DND-41 (cell line): ENCODE results near the gene TMEM94.
"Not testable (repeated sequence)": the region's sequence is repeated elsewhere in the genome, so short reads cannot be mapped to it uniquely, and the experiment has no call there.

Experiments
- ATAC-seq: fragments of 200-7000 bp; cut with Tn5 transposase; 3 replicates; pipeline ENCODE4 v1.9.1; 2021; ENCODE audit warnings: low read depth; ENCODE audit not compliant: insufficient read depth
- DNase-seq: peaks from one replicate; pipeline ENCODE4 v3.0.0-alpha.2; 2020
- H2AFZ ChIP-seq: 2 replicates; pipeline ENCODE4 v1.6.0; 2012; ENCODE audit warnings: low read depth, low read length
- H3K27ac ChIP-seq: 2 replicates; pipeline ENCODE4 v1.5.1; 2012; ENCODE audit warnings: low read length, inconsistent platforms
- H3K27me3 ChIP-seq: fragments of 200-600 bp; sonication (generic); 2 replicates; pipeline ENCODE4 v1.6.0; 2012; ENCODE audit warnings: low read length, mild to moderate bottlenecking, inconsistent platforms; ENCODE audit not compliant: insufficient read depth, poor library complexity
- H3K36me3 ChIP-seq: 2 replicates; pipeline ENCODE4 v1.5.1; 2012; ENCODE audit warnings: low read length, inconsistent platforms; ENCODE audit not compliant: insufficient read depth
- H3K4me1 ChIP-seq: 2 replicates; pipeline ENCODE4 v1.5.1; 2012; ENCODE audit warnings: mild to moderate bottlenecking, low read length; ENCODE audit not compliant: insufficient read depth
- H3K4me2 ChIP-seq: 2 replicates; pipeline ENCODE4 v1.6.0; 2012; ENCODE audit warnings: mild to moderate bottlenecking, moderate library complexity, low read length, inconsistent platforms; ENCODE audit not compliant: insufficient read depth
- H3K4me3 ChIP-seq, 2 experiments: fragments of 200-600 bp in 1 of 2; shearing (Covaris generic) in 1 of 2; 2 replicates each; pipeline ENCODE4 v1.5.1; 2012 to 2016; ENCODE audit warnings: inconsistent platforms in 2 of 2, low read length in 2 of 2, mild to moderate bottlenecking in 2 of 2, low read depth in 1 of 2, moderate library complexity in 1 of 2
- H3K79me2 ChIP-seq: 2 replicates; pipeline ENCODE4 v1.6.0; 2012; ENCODE audit warnings: low read length, inconsistent platforms; ENCODE audit not compliant: insufficient read depth
- H3K9ac ChIP-seq: 2 replicates; pipeline ENCODE4 v1.6.0; 2012; ENCODE audit warnings: low read depth, mild to moderate bottlenecking, inconsistent platforms, low read length, moderate library complexity
- H3K9me3 ChIP-seq: 2 replicates; pipeline ENCODE4 v1.5.1; 2012; ENCODE audit warnings: low read length, moderate library complexity, mild to moderate bottlenecking, inconsistent platforms; ENCODE audit not compliant: insufficient read depth, severe bottlenecking
- H4K20me1 ChIP-seq: 2 replicates; pipeline ENCODE4 v1.6.0; 2012; ENCODE audit warnings: low read length; ENCODE audit not compliant: insufficient read depth
- EZH2 ChIP-seq: IDR thresholded peaks from 3 replicates; pipeline ENCODE4 v1.6.1; 2012; ENCODE audit warnings: borderline replicate concordance, low read depth, mild to moderate bottlenecking, moderate library complexity, low read length, inconsistent platforms; ENCODE audit not compliant: severe bottlenecking
- TF ChIP-seq, protein P1 (sequence below): IDR thresholded peaks from 2 replicates; pipeline ENCODE4 v1.5.1; 2012; ENCODE audit warnings: borderline replicate concordance, low read length, moderate library complexity, mild to moderate bottlenecking; ENCODE audit not compliant: poor library complexity, severe bottlenecking; ENCODE audit errors: extremely low read depth

The TMEM94 gene

DNA sequence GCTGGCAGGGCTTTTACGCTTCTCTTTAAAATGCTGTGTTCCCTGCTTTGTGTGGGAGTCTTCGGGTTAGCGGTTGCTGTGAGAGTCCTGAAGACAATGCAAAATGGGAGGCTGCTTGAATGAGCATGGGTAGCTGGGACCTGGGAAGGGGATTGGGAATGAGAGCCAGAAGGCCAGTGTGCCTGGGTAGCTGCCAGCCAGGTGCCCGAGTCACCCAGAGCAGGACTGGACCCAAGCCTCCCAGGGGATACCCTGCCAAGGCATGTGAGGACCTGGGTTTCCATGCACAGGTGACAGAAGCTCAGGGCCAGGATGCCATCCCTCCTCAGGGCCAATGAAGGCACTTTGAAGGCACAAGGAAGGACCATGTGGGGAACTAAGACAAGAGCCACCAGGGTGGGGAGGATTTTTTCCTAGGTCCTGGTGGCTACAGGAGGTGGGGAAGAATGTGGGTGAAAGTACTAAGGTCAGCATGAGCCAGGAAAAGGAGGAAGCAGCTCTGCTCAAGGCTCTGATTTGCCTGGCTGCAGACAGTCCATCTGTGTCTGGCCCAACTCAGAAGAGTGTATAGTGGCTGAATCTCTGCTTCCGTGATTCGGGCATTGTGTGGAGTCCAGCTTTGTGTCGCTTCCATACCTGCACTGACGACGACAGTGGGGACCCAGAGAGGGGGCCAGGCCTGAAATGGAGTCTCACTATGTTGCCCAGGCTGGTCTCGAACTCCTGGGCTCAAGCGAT is 20.5 kb downstream of the TMEM94 start:
- no peak for ATAC-seq
- peak overlapping the region; percentile 31; the same call in 1 of the 2 replicates for H3K27ac ChIP-seq
- TF ChIP-seq EZH2 = no peak
- TF ChIP-seq, protein P1, sequence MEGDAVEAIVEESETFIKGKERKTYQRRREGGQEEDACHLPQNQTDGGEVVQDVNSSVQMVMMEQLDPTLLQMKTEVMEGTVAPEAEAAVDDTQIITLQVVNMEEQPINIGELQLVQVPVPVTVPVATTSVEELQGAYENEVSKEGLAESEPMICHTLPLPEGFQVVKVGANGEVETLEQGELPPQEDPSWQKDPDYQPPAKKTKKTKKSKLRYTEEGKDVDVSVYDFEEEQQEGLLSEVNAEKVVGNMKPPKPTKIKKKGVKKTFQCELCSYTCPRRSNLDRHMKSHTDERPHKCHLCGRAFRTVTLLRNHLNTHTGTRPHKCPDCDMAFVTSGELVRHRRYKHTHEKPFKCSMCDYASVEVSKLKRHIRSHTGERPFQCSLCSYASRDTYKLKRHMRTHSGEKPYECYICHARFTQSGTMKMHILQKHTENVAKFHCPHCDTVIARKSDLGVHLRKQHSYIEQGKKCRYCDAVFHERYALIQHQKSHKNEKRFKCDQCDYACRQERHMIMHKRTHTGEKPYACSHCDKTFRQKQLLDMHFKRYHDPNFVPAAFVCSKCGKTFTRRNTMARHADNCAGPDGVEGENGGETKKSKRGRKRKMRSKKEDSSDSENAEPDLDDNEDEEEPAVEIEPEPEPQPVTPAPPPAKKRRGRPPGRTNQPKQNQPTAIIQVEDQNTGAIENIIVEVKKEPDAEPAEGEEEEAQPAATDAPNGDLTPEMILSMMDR = no peak

DNA sequence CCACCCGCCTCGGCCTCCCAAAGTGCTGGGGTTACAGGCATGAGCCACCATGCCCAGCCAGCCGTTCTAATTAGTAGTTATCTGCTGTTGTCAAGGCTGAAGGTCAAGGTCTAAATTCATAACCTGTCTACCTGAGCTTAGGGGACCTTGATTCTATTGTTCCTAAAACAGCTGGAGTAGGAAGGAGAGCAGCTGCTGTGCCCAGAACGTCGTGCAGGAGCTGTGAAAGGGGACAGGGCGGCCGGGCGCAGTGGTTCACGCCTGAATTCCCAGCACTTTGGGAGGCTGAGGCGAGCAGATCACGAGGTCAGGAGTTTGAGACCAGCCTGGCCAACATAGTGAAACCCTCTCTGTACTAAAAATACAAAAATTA is 21.0 kb downstream of the TMEM94 start:
- H3K4me2 ChIP-seq, H3K9ac ChIP-seq, H3K27me3 ChIP-seq, H3K4me3 ChIP-seq, ATAC-seq, H3K9me3 ChIP-seq, H3K27ac ChIP-seq, DNase-seq, H3K4me1 ChIP-seq, H2AFZ ChIP-seq: not testable (repeated sequence)
- peaks cover 44% of the 10 kb centered on the region for H3K36me3 ChIP-seq
- H3K79me2 ChIP-seq = peaks cover 49% of the 10 kb centered on the region
- H4K20me1 ChIP-seq = peaks cover 25% of the 10 kb centered on the region; the same call in 1 of the 2 replicates

More for the DNA sequence above, 20.5 kb downstream of the TMEM94 start:
- H3K9me3 ChIP-seq = no peaks in the 10 kb centered on the region
- no peak overlapping the region for H3K4me2 ChIP-seq
- H2AFZ ChIP-seq = no peak overlapping the region
- H3K36me3 ChIP-seq = peaks cover 49% of the 10 kb centered on the region
- no peaks in the 10 kb centered on the region for H3K27me3 ChIP-seq
- no peak overlapping the region for H3K4me3 ChIP-seq
- H4K20me1 ChIP-seq = peaks cover 25% of the 10 kb centered on the region; the same call in 1 of the 2 replicates
- H3K79me2 ChIP-seq = peaks cover 48% of the 10 kb centered on the region
- no peak for DNase-seq
- H3K9ac ChIP-seq = no peak overlapping the region
- H3K4me1 ChIP-seq = no peaks in the 10 kb centered on the region

DNA sequence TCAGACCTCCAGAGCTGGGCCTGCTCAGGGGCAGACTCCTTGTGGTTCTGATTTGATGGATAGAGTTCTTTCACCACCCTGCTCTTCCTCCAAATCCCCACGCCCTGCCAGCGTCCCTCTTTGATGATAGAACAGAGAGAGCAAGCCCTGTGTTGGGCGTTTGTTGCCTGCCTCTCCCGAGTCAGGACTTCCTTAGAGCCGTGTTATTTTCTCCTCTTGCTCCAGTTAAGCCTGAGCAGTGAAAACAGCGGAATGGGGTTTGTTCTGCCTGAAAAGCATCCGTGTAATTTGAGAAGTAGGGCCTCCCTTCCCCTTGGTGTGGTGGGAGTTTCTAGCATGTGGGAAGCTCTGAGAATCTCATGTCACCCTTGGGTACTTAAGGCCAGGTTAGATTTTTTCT is 22.1 kb downstream of the TMEM94 start:
- H3K9me3 ChIP-seq = no peaks in the 10 kb centered on the region
- H3K27ac ChIP-seq = no peak overlapping the region
- DNase-seq (no peak), ATAC-seq (no peak)
- peaks cover 36% of the 10 kb centered on the region for H3K36me3 ChIP-seq
- TF ChIP-seq, protein P1 = no peak
- TF ChIP-seq EZH2 = no peak
- no peak overlapping the region for H3K4me2 ChIP-seq
- no peak overlapping the region for H3K9ac ChIP-seq
- H3K4me3 ChIP-seq = no peak overlapping the region
- peaks cover 54% of the 10 kb centered on the region for H3K79me2 ChIP-seq
- H3K27me3 ChIP-seq = no peaks in the 10 kb centered on the region
- H2AFZ ChIP-seq = no peak overlapping the region
- H3K4me1 ChIP-seq = no peaks in the 10 kb centered on the region
- peaks cover 26% of the 10 kb centered on the region; the same call in 1 of the 2 replicates for H4K20me1 ChIP-seq

DNA sequence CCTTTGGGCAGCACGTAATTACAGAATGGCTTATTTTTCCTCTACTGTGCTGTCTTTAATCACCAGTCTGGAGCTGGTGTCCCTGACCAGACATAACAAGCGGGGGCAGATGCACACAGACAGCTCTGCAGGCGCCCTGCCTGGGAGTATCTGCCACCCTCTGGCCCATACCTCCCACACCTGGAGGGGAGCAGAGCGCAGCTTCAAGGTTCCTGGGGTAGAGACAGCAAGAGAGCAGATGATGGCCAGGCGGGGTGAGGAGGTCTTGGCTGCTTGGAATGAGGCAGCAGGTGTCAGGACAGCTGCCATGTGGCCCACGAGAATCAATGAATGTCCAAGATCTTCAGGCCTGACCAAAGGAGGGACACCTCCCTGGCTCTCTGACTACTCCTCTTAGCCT is 23.8 kb downstream of the TMEM94 start:
- DNase-seq (no peak), ATAC-seq (no peak)
- no peaks in the 10 kb centered on the region for H3K9me3 ChIP-seq
- peaks cover 26% of the 10 kb centered on the region; the same call in 1 of the 2 replicates for H4K20me1 ChIP-seq
- H3K4me1 ChIP-seq = no peaks in the 10 kb centered on the region
- H3K4me2 ChIP-seq = no peak overlapping the region
- H3K36me3 ChIP-seq = peaks cover 25% of the 10 kb centered on the region
- H2AFZ ChIP-seq = no peak overlapping the region
- H3K9ac ChIP-seq = no peak overlapping the region
- no peak overlapping the region for H3K4me3 ChIP-seq
- H3K27ac ChIP-seq = no peak overlapping the region
- TF ChIP-seq EZH2 = no peak
- TF ChIP-seq, protein P1 = no peak
- H3K79me2 ChIP-seq = peaks cover 59% of the 10 kb centered on the region
- no peaks in the 10 kb centered on the region for H3K27me3 ChIP-seq
